Cerebellar nuclear complex (tissue), 1 donor: ENCODE measurements around the gene SKI.
"Not testable (repeated sequence)": the region's sequence is repeated elsewhere in the genome, so short reads cannot be mapped to it uniquely, and the experiment has no call there.

Experiments used
- DNase-seq, 2 experiments: peaks; one replicate each; lab custom pipeline; 2025; lab: John Stamatoyannopoulos, UW

SKI gene

DNA sequence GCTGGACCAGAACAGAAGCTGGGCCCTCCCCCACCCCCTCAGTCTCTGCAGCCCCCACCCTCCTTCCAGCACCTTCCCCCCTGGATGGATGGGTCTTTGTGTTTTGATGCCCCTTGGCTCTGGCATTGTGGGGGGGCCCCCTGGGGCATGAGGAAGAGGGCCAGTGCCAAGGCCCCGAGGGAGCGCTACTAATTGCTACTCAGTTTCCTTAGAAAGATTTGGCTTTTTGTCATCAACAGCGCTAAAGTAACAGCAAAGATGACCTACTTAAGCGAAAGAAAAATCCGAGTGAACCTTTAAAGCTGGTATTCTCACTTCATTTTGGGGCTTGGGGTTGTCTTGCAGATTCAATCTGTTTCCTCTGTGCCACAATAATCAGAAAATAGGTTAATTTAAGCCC is 63.5 kb downstream of the SKI start:
- no peak for DNase-seq

DNA sequence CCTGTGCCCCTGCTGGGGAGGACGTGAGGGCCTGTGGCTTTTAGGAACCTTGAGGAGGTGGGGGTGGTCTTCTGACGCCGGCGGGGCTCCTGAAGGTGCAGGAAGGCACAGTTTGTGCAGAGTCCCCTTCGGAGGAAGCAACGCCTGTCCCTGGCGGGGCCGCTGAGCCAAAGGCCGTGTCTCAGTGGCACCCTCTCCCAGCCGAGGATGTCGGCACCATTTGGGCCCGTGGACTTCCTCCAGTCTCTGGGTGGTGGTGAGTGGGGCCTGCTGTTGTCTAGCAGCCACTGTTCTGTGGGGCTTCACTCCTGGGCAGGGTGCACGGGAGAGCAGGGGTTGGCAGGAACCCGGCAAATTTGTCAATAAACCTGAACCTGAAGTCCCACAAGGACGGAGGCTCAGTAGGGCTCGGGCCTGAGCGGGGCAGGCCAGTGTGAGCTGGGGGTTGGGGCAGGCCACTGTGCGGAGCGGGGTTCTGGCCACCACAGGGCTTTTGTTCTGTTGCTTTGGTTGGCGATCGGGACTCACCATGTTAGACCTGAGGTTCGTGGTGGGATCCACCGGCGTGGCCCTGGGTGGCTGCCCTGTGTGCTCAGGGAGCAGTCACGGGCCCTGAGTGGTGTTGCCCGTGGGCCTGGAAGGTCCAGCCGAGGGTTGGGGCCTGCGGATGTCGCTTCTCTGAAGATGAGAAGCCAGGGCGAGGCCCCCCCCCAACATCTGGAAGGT is 64.8 kb downstream of the SKI start:
- DNase-seq, result no peak

DNA sequence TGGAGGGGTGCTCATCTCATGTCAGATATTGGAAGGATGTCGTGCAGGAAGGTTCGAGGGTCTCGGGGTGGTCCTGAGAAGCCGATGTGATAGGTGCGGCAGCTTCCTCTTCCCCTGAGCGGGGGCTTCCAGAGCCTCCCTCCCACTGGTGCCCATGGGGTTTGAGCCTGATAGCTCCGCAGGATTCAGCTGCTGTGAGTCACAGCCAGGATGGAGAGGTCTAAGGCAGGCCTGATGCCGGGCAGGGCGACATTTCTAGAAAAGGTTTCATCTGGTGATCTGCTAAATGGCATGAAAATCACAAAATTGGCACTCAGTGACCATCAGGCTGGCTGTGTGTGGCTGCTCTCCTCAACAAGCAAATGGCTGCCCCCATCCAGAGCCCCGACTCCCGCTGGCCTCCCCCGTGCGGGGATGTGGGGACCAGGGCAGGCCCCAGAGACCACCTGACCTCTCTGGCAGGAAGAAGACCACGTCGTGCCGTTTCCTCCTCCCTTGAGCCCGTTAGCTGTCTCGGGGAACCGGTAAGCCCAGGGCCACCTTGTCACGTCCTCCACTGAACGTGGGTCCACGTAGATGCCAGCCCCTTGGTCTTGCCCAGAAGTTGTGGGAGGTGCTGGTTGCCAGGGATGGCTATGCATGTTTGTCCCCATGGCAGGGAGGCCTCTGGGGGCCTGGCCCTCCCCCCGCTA is 66.1 kb downstream of the SKI start:
- DNase-seq, result no peak

DNA sequence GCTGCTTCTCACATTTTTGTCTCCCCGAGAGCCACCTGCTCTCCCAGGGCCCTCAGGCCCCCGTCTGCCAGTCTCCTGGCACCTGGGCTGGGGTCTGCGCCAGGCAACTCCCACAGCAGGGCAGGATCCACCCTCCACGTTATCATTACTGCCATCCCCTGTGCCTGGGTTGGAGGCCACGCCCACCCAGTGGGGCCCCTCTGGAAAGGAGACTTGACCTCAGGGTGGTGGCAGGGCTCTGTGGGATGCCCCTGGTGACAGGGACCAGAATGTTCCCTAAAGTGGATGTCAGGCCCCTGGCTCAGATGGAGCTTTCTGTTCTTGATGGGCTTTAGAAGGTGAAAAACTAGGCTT is 66.6 kb downstream of the SKI start:
- DNase-seq, result no peak

DNA sequence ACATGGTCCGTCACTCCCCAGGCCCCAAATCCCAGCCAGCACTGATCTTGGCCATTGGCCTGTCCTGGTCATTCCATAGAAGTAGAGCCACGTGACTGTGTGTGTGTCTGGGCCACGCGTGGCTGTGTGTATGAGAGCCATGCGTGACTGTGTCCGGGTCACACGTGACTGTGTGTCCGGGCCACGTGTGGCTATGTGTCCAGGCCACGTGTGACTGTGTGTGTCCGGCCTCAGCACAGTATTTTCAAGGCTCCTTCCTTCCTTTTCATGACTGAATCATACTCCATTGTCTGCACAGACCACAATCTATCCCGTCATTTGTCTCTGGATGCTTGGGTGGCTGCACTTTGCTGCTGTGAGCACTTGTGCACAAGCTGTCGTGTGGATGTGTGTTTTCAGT is 67.4 kb downstream of the SKI start:
- no peak for DNase-seq

DNA sequence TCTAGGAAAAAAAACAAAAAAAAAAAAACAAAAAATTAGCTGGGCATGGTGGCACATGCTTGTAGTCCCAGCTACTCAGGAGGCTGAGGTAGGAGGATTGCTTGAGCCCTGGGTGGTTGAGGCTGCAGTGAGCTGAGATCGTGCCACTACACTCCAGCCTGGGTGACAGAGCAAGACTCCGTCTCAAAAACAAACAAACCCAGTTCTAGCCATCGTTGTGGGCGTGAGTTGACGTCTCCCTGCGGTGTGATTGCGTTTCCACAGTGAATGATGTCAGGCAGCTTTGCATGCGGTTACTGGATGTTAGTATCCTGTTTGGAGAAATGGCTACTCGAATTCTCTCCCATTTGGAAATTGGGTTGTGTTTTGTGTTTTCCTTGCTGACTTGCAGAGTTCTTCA is 68.1 kb downstream of the SKI start:
- DNase-seq, result not testable (repeated sequence)

DNA sequence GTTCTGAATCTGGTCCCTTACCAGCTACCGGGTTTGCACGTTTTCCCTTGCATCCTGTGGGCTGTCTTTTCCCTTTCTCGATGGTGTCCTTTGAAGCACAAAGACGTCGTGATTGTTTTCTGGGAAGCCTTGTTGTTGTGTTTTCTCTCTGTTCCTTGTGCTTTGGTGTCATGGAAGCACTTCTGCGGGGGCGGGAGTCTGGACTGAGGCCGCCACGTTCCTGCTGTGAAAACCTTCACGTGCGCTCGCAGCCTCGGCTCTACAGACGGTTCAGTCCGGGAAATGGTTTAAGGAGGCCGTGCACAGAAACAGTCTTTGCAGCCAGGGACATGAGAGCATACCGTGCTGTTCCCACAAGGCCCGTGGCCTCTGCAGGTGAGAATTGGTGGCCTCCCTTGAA is 68.5 kb downstream of the SKI start:
- DNase-seq, result no peak

DNA sequence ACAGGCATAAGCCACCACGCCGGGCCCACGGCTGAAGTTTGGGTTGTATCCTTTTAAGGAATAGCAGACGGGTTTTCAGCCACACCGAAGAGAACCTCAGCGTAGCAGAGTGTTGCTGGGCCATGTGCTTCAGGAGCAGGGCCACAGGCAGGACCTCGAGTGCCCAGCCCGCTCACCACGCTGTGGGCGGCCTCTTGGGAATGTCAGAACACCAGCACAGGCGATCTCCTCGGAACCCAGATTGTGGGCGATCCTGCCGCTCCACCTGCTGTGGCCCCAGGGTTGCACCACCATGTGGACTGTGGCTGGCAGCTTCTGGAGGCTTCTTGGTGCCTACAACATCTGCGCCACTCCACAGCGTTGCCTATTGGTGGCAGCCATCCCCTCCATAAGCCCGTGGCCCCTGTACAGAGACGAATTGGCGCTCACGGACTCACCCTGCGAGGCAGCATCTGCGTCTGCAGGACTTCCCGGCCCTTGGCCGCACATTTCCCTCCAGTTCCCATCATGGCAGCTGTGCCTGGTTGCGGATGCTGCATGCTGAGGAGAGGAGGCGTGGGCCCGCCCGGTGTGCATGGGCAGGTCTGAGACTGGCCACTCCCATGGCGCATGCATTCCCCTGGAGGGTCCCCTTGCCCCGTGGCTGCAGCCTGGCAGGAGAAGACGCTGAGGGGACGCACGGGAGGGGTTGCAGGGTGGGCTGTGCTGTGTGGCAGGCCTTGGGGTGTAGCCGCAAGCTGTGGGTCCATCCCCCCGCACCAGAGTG is 69.3 kb downstream of the SKI start:
- no peak for DNase-seq

DNA sequence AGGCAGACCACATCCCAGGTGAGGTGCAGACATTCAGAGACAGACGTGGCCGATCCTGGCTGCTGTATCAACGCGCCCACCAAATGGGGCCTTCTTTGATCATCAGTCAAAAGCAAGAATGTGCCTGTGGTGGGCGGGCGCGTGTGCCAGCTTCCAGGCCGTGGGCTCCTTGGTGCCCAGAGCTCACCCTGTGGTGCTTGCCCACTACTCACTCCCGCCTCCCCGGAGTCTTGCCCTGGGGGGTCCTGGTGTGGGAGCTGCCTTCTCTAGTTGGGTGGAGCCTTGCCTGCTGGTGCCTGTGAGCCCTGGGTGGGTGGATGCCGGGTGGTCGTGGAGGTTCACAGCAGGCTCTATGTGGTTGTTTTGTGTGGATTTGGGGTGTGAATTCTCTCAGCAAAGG is 70.6 kb downstream of the SKI start:
- DNase-seq, result no peak

DNA sequence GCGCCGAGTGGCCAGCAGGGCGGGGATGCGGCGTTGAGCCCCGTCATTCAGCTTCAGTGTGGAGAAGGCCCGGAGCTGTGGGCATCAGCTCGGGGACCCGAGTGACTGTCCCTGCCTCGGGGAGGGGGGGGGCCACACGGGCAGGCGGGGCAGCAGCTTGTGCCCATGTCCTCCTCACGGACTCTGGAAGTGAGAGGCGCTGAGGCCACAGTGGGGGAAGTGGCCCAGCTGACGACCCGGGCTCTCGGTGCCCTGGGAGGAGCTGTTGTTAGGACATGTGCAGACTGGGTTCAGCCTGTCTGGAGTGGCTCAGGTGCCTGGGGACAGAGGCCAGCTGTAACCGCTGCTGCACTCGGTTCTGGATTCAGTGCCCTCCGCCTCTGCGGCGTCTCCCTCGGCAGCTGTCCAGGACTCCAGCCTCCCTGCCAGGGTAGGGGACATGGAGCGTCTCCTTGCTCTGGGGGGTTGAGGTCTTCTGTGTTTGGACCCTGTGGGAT is 71.1 kb downstream of the SKI start:
- no peak for DNase-seq

DNA sequence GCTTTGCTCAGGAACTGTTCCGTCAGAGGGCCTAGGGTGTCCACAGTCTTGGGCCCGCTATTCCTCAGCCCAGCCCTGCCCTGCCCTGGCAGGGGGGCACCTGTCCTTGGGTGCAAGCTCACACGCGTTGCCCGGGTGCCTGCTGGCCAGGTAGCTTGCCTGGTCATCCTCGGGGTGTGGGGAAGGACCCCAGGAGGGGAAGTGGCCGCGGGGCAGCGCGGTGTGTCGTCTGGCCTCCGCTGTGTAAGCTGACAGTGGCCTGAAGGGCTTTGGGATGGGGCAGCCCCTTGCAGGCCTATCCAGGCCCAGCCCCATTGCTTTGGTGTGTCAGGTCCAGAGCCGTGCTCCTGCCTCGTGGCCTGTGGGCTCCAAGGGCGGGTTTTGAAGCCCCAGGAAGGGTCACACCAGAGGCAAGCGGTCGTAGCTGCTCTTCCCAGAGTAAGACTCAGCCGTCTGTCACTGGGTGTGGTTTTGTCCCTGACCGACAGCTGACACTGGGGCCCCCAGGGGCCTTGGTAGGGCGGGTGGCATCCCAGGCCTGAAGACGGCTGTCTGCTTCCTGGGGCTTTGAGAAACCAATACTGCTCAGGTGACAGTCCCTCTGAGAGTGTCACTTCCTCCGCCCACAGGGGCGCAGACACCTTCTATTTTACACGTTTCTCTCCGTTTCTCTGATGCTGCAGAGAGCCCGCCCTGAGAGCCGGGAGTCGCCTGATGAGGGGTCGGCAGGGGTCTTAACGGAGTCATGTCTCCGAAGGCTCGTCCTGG is 72.1 kb downstream of the SKI start:
- DNase-seq, result no peak

DNA sequence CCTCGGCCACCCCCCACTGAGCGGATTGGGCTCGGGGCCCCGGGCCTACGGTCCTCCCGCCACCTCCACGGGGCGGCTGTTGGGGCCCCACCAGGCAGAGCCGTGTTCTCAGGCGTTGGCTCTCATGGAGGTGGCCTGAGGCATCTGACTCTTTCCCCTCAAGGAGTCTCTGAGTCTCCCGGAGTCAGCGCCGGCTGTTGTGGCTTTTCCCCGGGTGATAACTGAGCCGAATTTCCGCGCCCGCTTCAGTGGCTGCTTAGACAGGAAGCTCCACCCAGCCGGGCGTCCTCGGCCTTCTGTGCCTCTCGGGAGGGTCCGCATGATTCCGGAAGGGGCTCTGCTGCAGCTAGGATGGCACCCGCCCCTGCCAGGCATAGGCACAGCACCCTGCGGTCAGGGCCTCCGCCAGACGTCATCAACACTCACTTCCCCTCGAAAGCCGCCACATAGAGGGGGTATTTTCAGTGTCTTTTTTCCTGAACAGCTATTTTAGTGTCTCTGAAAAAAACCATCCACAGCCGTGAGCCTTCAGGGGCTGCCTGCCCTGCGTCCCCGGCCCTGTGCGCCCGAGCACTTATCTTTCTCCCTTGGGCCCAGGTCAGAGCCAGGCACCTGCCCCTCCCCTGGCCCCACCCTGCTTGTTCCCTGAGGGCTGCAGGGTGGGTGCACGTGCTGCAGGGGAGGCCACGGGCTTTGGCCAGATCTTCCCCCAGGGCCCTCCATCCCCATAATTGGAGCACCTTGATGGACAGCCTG is 72.9 kb downstream of the SKI start:
- no peak for DNase-seq

DNA sequence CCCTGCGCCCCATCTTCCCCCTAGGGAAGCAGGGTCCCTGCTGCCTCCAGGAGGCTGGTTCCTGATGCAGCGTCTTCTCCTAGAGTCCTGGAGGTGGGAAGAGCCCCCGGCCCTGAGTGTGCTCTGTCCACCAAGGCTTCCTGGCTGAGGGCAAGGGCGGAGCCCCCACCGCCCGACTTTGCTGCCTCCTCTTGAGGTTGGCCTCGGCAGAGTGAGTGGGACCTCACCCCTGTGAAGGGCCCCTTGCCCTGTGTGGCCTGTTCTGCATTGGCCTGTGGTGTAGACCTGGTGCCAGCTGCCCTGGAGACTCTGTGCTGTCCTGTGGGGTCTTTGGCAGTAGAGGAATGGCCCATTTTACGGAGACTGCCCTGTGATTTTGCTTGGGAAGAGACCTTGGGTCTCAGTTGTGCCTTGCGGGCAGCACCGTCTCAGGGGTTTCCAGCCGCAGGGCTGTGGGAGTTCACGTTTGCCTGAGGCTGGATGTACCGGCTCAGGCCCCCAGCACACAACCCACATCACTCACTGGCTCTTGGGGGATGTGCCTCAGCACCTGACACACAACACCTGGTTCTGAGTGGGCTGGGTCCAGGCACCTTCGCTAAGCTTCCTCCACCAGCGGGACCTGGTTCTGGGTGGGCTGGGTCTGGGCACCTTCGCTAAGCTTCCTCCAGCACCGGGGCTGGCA is 73.6 kb downstream of the SKI start:
- no peak for DNase-seq

DNA sequence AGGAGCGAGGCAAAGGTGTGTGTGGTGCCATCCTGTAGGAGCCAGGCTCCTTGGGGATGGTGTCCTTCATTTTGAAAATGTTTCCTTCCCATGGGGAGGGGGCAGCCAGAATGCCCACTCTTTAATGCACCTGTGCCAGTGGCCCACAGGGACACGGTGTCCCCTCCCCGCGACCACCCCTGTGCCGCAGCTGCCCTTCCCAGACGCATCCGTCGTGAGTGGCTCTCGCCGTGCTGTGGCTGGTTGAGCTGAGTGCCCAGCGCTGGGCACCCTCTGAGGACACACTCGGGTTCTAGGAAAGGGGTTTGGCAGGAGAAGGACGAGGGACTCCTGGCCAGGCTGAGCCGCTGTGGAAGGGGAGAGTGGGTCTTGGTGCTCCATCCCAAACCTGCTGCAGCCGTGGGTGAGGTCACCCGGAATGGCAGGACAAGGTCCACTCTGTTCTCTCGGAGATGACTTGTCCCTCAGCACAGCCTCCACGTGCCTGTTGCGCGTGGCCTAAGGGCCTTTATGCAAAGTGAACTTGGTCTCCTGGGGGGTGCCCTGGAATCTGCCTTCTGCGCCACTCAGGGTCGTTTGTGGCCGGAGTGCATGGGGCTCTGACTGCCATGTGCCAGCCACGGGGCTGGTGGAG is 74.3 kb downstream of the SKI start:
- no peak for DNase-seq

DNA sequence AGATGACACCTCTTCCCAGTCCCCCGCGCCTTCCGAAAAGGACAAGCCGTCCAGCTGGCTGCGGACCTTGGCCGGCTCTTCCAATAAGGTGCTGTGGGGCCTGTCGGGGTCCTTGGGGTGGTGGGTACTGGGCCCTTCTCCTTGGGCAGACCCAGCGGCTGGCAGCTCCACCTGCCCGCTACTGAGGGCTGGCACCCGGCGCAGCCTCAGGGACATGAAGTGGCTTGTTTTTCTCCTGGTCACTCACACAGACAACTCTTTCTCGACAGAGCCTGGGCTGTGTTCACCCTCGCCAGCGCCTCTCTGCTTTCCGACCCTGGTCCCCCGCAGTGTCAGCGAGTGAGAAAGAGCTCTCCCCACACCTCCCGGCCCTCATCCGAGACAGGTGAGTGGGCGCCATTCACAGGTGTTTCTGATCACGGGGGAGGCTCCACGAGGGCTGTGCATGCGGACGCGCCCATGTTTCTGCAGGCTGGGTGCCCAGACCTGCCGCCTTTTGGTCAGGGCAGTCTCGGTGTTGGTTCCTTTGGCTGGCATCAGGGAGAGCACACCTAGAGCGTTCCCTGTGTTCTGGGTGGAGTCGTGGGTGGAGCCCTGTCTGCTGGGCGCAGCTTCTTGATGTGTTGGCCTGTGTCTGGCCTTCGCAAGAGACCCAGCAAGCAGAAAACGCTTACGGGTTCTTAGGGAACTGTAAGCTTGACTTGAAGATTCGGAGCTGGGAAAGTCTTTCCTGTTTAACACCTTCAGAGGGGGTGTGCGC is 75.1 kb downstream of the SKI start:
- DNase-seq, result no peak

DNA sequence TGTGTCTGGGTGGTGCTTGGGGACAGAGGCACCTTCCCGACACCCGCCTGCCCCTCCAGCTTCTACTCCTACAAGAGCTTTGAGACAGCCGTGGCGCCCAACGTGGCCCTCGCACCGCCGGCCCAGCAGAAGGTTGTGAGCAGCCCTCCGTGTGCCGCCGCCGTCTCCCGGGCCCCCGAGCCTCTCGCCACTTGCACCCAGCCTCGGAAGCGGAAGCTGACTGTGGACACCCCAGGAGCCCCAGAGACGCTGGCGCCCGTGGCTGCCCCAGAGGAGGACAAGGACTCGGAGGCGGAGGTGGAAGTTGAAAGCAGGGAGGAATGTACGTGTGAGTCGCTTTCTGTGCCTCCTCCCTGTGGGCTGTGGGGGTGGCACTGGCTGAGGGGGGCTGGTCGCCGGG is 75.7 kb downstream of the SKI start:
- DNase-seq, result no peak

DNA sequence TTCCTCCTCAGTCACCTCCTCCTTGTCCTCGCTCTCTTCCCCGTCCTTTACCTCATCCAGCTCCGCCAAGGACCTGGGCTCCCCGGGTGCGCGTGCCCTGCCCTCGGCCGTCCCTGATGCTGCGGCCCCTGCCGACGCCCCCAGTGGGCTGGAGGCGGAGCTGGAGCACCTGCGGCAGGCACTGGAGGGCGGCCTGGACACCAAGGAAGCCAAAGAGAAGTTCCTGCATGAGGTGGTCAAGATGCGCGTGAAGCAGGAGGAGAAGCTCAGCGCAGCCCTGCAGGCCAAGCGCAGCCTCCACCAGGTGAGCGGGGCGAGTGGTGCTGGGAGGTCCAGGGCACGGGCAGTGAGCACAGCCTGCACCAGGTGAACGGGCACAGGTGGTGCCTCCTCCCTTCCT is 76.2 kb downstream of the SKI start:
- DNase-seq, result no peak

DNA sequence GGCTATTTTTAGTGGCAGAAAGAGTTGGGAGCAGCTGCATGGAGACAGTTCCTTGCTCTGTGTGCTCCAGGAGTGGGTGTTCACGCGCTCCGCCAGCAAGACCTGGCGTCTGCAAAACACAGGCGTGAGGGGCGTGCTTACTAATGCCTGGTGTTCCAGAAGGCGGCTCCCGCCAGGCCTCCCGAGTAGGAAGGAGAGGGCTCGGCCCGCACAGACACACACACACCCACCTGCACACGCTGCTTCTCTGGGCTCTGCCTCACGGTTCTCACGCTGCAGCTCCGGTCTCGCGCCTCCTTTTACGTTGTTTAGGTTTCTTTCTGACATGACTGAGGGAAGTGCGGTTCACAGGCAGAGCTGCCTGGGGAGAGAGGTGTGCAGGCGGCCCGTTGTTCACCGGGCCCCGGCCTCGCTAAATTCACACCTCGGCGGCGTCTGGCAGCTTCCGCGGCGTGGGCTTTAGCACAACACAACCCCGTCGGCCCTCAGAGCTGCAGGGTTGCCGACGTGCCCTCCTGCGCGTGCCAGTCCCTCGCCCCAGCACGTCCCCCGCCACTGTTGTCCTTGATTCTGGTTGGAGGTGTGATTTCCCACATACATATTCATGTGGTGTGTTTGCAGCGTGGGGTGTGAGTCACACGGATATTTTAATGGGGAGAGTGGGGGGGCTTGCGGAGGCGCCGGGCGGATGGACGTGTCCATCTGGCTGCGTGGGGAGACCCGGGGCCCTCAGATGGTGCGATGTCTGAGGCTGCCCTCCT is 77.0 kb downstream of the SKI start:
- DNase-seq, result no peak
